ENCODE results near the gene SCAMP5. TPM values are rescaled to one million over a fixed set of nuclear protein-coding genes. Genes with fewer than 3 reads are reported as not detected.

Gene SCAMP5
- total and polyA plus RNA-seq, 2 of the 13 experiments (the other 11 are each of a cell fraction or from before 2014, with no cell fraction given), result 34.3 to 49.0 TPM

DNA sequence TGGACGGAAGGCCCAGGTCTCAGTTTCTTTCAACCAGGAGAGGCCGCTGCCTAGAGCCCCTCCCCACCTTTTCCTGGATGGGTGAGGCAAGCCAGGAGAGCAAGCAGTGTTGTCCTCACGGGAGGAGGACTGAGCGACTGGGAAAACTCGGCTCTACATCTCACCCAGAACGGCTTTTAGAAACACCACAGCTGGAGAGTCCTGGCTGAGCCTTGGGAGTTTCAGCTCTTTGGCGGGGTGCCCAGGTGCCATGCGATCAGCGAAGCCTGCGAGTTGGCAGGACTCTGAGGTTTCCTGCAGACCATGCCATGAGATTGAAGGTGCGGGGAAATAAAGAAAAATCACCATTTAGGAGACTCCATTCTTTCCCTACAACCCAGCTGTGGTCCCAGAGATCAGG, 54.0 kb downstream of the SCAMP5 start:
- POLR2A ChIA-PET, result no interaction called here
- intact Hi-C loops (cut with micrococcal nuclease; ENCODE audit: unreplicated experiment), result no loop called here

More for the DNA sequence above, 54.0 kb downstream of the SCAMP5 start:
- Histone ChIP-seq H3K27me3 (ENCODE audit: control insufficient read depth in 1 of 2, insufficient read depth in 2 of 2, low read length in 2 of 2) (no peaks in the 10 kb centered on the region), H3K4me1 (ENCODE audit: insufficient read depth, low read length) (peaks cover 67% of the 10 kb centered on the region), H2AFZ (ENCODE audit: low read length) (no peak overlapping the region), H3K4me2 (ENCODE audit: low read depth, low read length) (no peak overlapping the region), H3K36me3 (replicated peaks in 1 of 2; ENCODE audit: control insufficient read depth in 1 of 2, insufficient read depth in 2 of 2, low read length in 2 of 2) (peaks cover 4 to 15% of the 10 kb centered on the region in 2 experiments; a peak in 4 of 5 replicates), H3K27ac (ENCODE audit: extremely low read length, insufficient read depth, low read length) (no peak overlapping the region), H3K9me3 (ENCODE audit: low read length) (no peaks in the 10 kb centered on the region), H3K79me2 (ENCODE audit: insufficient read depth, low read length) (no peaks in the 10 kb centered on the region), H4K20me1 (ENCODE audit: insufficient read depth, low read length) (no peaks in the 10 kb centered on the region), H3K9ac (ENCODE audit: insufficient read depth, low read depth, low read length) (no peak overlapping the region), H3K4me3 (replicated peaks in 1 of 3; ENCODE audit: insufficient read depth in 1 of 3, low read depth in 2 of 3, low read length in 3 of 3) (no peak overlapping the region)
- CTCF ChIA-PET (ENCODE audit: low intra/inter-chr PET ratio, low total read pairs), result no interaction called here
- BruUV-seq (replicated peaks), result no TSS peak
- in situ Hi-C loops (cut with HindIII; ENCODE audit: extremely low pct_ligation_motif_present, low pct_unique_long_range_greater_than_20kb), result no loop called here
- FAIRE-seq (no peak), ATAC-seq (no peak), DNase-seq (ENCODE audit: low spot score) (no peak)
- WGBS (ENCODE audit: low lambda C conversion rate), result 100% methylated on average over 7 of the region's 11 CpGs
- no peak for TF ChIP-seq MXD4 (CRISPR knock-in tag; IDR thresholded peaks at IDR 0.05)
- TF ChIP-seq RBM39 (IDR thresholded peaks at IDR 0.05; ENCODE audit: low read depth, low read length, poor library complexity, severe bottlenecking), result no peak
- TF ChIP-seq ZNF780A (CRISPR knock-in tag; IDR thresholded peaks at IDR 0.05), result no peak
- TF ChIP-seq, protein P1, sequence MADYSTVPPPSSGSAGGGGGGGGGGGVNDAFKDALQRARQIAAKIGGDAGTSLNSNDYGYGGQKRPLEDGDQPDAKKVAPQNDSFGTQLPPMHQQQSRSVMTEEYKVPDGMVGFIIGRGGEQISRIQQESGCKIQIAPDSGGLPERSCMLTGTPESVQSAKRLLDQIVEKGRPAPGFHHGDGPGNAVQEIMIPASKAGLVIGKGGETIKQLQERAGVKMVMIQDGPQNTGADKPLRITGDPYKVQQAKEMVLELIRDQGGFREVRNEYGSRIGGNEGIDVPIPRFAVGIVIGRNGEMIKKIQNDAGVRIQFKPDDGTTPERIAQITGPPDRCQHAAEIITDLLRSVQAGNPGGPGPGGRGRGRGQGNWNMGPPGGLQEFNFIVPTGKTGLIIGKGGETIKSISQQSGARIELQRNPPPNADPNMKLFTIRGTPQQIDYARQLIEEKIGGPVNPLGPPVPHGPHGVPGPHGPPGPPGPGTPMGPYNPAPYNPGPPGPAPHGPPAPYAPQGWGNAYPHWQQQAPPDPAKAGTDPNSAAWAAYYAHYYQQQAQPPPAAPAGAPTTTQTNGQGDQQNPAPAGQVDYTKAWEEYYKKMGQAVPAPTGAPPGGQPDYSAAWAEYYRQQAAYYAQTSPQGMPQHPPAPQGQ (CRISPR knock-in tag; IDR thresholded peaks at IDR 0.05; ENCODE audit: borderline replicate concordance), result no peak
- no peak for TF ChIP-seq FOSL2 (CRISPR knock-in tag; IDR thresholded peaks at IDR 0.05)
- no peak for TF ChIP-seq DMAP1 (CRISPR knock-in tag; IDR thresholded peaks at IDR 0.05)
- TF ChIP-seq ZBTB20 (CRISPR knock-in tag; IDR thresholded peaks at IDR 0.05; ENCODE audit: borderline replicate concordance, low read depth), result no peak
- TF ChIP-seq THYN1 (CRISPR knock-in tag; IDR thresholded peaks at IDR 0.05; ENCODE audit: borderline replicate concordance, low read depth), result no peak
- TF ChIP-seq, protein P2, sequence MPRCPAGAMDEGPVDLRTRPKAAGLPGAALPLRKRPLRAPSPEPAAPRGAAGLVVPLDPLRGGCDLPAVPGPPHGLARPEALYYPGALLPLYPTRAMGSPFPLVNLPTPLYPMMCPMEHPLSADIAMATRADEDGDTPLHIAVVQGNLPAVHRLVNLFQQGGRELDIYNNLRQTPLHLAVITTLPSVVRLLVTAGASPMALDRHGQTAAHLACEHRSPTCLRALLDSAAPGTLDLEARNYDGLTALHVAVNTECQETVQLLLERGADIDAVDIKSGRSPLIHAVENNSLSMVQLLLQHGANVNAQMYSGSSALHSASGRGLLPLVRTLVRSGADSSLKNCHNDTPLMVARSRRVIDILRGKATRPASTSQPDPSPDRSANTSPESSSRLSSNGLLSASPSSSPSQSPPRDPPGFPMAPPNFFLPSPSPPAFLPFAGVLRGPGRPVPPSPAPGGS (CRISPR knock-in tag; IDR thresholded peaks at IDR 0.05), result no peak
- no peak for TF ChIP-seq ZNF205 (CRISPR knock-in tag; IDR thresholded peaks at IDR 0.05)
- TF ChIP-seq ATF6 (CRISPR knock-in tag; conservative IDR thresholded peaks at IDR 0.05), result no peak
- TF ChIP-seq ZMYM3 (CRISPR knock-in tag; IDR thresholded peaks at IDR 0.05), result no peak
- no peak for TF ChIP-seq KAT7 (CRISPR knock-in tag; IDR thresholded peaks at IDR 0.05; ENCODE audit: borderline replicate concordance)
- TF ChIP-seq ZNF556 (CRISPR knock-in tag; IDR thresholded peaks at IDR 0.05; ENCODE audit: borderline replicate concordance), result no peak
- TF ChIP-seq ZNF253 (CRISPR knock-in tag; IDR thresholded peaks at IDR 0.05; ENCODE audit: borderline replicate concordance), result no peak
- no peak for TF ChIP-seq PHF5A (CRISPR knock-in tag; IDR thresholded peaks at IDR 0.05; ENCODE audit: low read depth, unreplicated experiment)
- no peak for TF ChIP-seq TGIF2 (CRISPR knock-in tag; IDR thresholded peaks at IDR 0.05)
- no peak for TF ChIP-seq STAT5B (CRISPR knock-in tag; IDR thresholded peaks at IDR 0.05)

All from HepG2 (cell line).